Gastroesophageal sphincter (tissue), 4 donors: ENCODE data around the gene ANKRD34A. TPM values are rescaled to one million over a fixed set of nuclear protein-coding genes. Genes with fewer than 3 reads are reported as not detected.

Experiments used
- ATAC-seq: fragments of 150-250 bp; one replicate; pipeline ENCODE4 v1.9.1; 2016; ENCODE audit warnings: mild to moderate bottlenecking, moderate library complexity
- H3K27ac ChIP-seq, 4 donors: fragments of 200-600 bp; sonication (generic) in 3 of 4; 1 replicate in 3 of 4; 2 replicates in 1 of 4; pipeline ENCODE4 v1.5.1; 2016 to 2019
- H3K27me3 ChIP-seq: fragments of 200-600 bp; sonication (generic); one replicate; pipeline ENCODE4 v1.5.1; 2019
- H3K36me3 ChIP-seq, 2 donors: fragments of 200-600 bp; sonication (generic); one replicate each; pipeline ENCODE4 v1.5.1; 2019; ENCODE audit warnings: control low read depth in 1 of 2
- H3K4me1 ChIP-seq, 3 donors: fragments of 200-600 bp; sonication (generic); 1 replicate in 2 of 3; 2 replicates in 1 of 3; pipeline ENCODE4 v1.5.1; 2016 to 2019; ENCODE audit warnings: control low read depth in 2 of 3
- H3K4me3 ChIP-seq, 2 donors: fragments of 200-600 bp; sonication (generic); one replicate each; pipeline ENCODE4 v1.5.1; 2019; ENCODE audit warnings: mild to moderate bottlenecking in 1 of 2, moderate library complexity in 1 of 2
- H3K9me3 ChIP-seq, 3 donors: fragments of 200-600 bp; sonication (generic); one replicate each; pipeline ENCODE4 v1.5.1; 2017 to 2019; ENCODE audit warnings: control low read depth in 2 of 3
- CTCF ChIP-seq, 4 experiments: fragments of 200-600 bp in 2 of 4; fragments of 450-650 bp in 2 of 4; sonication (generic) in 1 of 4; IDR thresholded peaks; one replicate each; pipeline ENCODE4 v1.5.1; 2017 to 2019; ENCODE audit warnings: antibody characterized with exemption in 4 of 4, mild to moderate bottlenecking in 2 of 4, moderate library complexity in 2 of 4
- EP300 ChIP-seq: sonication (generic); formaldehyde crosslinking; IDR thresholded peaks from one replicate; pipeline ENCODE4 v1.6.1; 2017; ENCODE audit warnings: antibody characterized with exemption, mild to moderate bottlenecking
- POLR2A ChIP-seq, 2 donors: fragments of 450-650 bp; IDR thresholded peaks; one replicate each; pipeline ENCODE4 v1.6.1; 2017; ENCODE audit warnings: antibody characterized with exemption in 2 of 2, mild to moderate bottlenecking in 2 of 2, moderate library complexity in 1 of 2
- POLR2AphosphoS5 ChIP-seq: sonication (generic); formaldehyde crosslinking; IDR thresholded peaks from one replicate; pipeline ENCODE4 v1.6.1; 2017; ENCODE audit warnings: antibody characterized with exemption
- WGBS, 2 donors: methylation state at CpG; one replicate each; pipeline ENCODE4 v1.1.5; 2018; ENCODE audit warnings: low coverage in 1 of 2; 5-methylcytosine and 5-hydroxymethylcytosine counted together
- total RNA-seq, 4 donors: library from RNA; depleted of rRNA; stranded (reverse); fragments of >200 nt; gene quantifications; one replicate each; pipeline ENCODE4 v1.1.0, GENCODE V29; 2016

The ANKRD34A gene
- total RNA-seq, 4 donors from 2014 or later = 0.62 to 1.9 (median 0.67) TPM; not detected in 1

- no peaks in the 10 kb centered on the region for H3K36me3 ChIP-seq
- 77 to 80% methylated on average over 3 to 8 of the region's 8 CpGs for WGBS, 2 donors
- no peak for TF ChIP-seq EP300
- no peak for TF ChIP-seq POLR2AphosphoS5
- TF ChIP-seq POLR2A (IDR thresholded peaks at IDR 0.05) = no peak
- no peak for TF ChIP-seq CTCF (IDR thresholded peaks at IDR 0.05)
- ATAC-seq = no peak
- no peaks in the 10 kb centered on the region for H3K9me3 ChIP-seq
- H3K27ac ChIP-seq = peak overlapping the region; percentile 12 to 88 (median 84)
- H3K4me1 ChIP-seq = peaks cover 8 to 41% (median 11%) of the 10 kb centered on the region in 3 donors
- H3K27me3 ChIP-seq = no peaks in the 10 kb centered on the region
- H3K4me3 ChIP-seq = no peak overlapping the region
Observed at GRCh38 chr1:146007489-146008133, 43.2 kb upstream of the ANKRD34A start.

- no peaks in the 10 kb centered on the region for H3K9me3 ChIP-seq
- no peaks in the 10 kb centered on the region for H3K27me3 ChIP-seq
- TF ChIP-seq POLR2A (IDR thresholded peaks at IDR 0.05) = no peak
- no peak for TF ChIP-seq POLR2AphosphoS5
- TF ChIP-seq EP300 = no peak
- no peak for TF ChIP-seq CTCF (IDR thresholded peaks at IDR 0.05)
- 94 to 100% methylated on average over 2 of the region's 2 CpGs for WGBS, 2 donors
- H3K4me3 ChIP-seq = no peak overlapping the region
- peaks cover 8 to 74% (median 20%) of the 10 kb centered on the region in 3 donors for H3K4me1 ChIP-seq
- peak overlapping the region; percentile 35 to 97 (median 94) for H3K27ac ChIP-seq
- no peaks in the 10 kb centered on the region for H3K36me3 ChIP-seq
- ATAC-seq = no peak
Observed at GRCh38 chr1:146001709-146002108, 37.3 kb upstream of the ANKRD34A start.

- Histone ChIP-seq H3K36me3 (peaks cover 7 to 12% of the 10 kb centered on the region in 2 donors), H3K9me3 (no peaks in the 10 kb centered on the region), H3K27ac (peak overlapping the region; percentile 93 to 98 (median 96)), H3K4me3 (peak overlapping the region; percentile 64 to 100), H3K4me1 (peaks cover 0 to 53% (median 14%) of the 10 kb centered on the region in 3 donors), H3K27me3 (no peaks in the 10 kb centered on the region)
- 9 to 14% methylated on average over 5 of the region's 5 CpGs for WGBS, 2 donors
- ATAC-seq = peak; percentile 40
- no peak for TF ChIP-seq CTCF (IDR thresholded peaks at IDR 0.05)
- TF ChIP-seq POLR2AphosphoS5 = peak; percentile 90
- peak in 1 of 2 donors; percentile 30 for TF ChIP-seq POLR2A (IDR thresholded peaks at IDR 0.05)
Observed at GRCh38 chr1:145999321-146000024, 35.1 kb upstream of the ANKRD34A start.

GRCh38 chr1:145997718-145998023 lies 33.3 kb upstream of the ANKRD34A start:
- ATAC-seq = no peak
- Histone ChIP-seq H3K9me3 (no peaks in the 10 kb centered on the region), H3K27ac (peak overlapping the region; percentile 93 to 98 (median 96)), H3K4me3 (peak overlapping the region; percentile 64 to 100), H3K36me3 (peaks cover 25 to 30% of the 10 kb centered on the region in 2 donors), H3K4me1 (peaks cover 0 to 47% (median 14%) of the 10 kb centered on the region in 3 donors), H3K27me3 (no peaks in the 10 kb centered on the region)
- WGBS, 2 donors = 0 to 7% methylated on average over 3 of the region's 3 CpGs
- TF ChIP-seq POLR2AphosphoS5 (no peak), EP300 (no peak), CTCF (IDR thresholded peaks at IDR 0.05) (peak in 3 of 4 experiments; percentile 6 to 43 (median 29)), POLR2A (IDR thresholded peaks at IDR 0.05) (no peak)
